Kidney epithelial cell (primary cell): ENCODE data around the gene SH2D5. TPM values are rescaled to one million over a fixed set of nuclear protein-coding genes. Genes with fewer than 3 reads are reported as not detected.

Experiments used
- DNase-seq: peaks from one replicate; pipeline ENCODE4 v3.0.0-alpha.2; 2010; ENCODE audit warnings: low read depth
- H3K27me3 ChIP-seq: 2 replicates; pipeline ENCODE4 v1.6.0; 2011; ENCODE audit warnings: low read length; ENCODE audit not compliant: control insufficient read depth, insufficient read depth
- H3K36me3 ChIP-seq: 2 replicates; pipeline ENCODE4 v1.5.1; 2011; ENCODE audit warnings: low read length; ENCODE audit not compliant: control insufficient read depth, insufficient read depth
- H3K4me3 ChIP-seq: 2 replicates; pipeline ENCODE4 v1.5.1; 2011; ENCODE audit warnings: low read depth, mild to moderate bottlenecking, control low read depth, low read length
- CTCF ChIP-seq: IDR thresholded peaks from 2 replicates; pipeline ENCODE4 v1.5.1; 2011; ENCODE audit warnings: mild to moderate bottlenecking, moderate library complexity, low read length, control low read depth, inconsistent platforms; ENCODE audit not compliant: insufficient read depth, poor library complexity, severe bottlenecking
- total RNA-seq: library from RNA; depleted of rRNA; stranded (reverse); fragments of >200 nt; gene quantifications from 2 replicates; pipeline ENCODE4 v1.2.3, GENCODE V29; 2015

The SH2D5 gene
- total RNA-seq, 1 donor from 2014 or later, result 11.7 TPM

- DNase-seq, result no peak
- H3K36me3 ChIP-seq, result no peaks in the 10 kb centered on the region
- TF ChIP-seq CTCF, result no peak
- H3K4me3 ChIP-seq, result no peak overlapping the region
- H3K27me3 ChIP-seq, result no peaks in the 10 kb centered on the region
These were observed 60.3 kb downstream of the SH2D5 start for GRCh38 chr1:20672265-20672632.

- Histone ChIP-seq H3K4me3 (no peak overlapping the region), H3K36me3 (no peaks in the 10 kb centered on the region), H3K27me3 (no peaks in the 10 kb centered on the region)
- DNase-seq, result no peak
- no peak for TF ChIP-seq CTCF
These were observed 61.6 kb downstream of the SH2D5 start for GRCh38 chr1:20670936-20671335.

Other genes starting within 250 kb of the SH2D5 start
- 39.8 and 42.6 TPM in 2 replicates for gene CAMK2N1, start 246.5 kb downstream of the SH2D5 start, total RNA-seq
- gene MUL1, start 224.6 kb downstream of the SH2D5 start, total RNA-seq, result 43.0 and 46.5 TPM in 2 replicates
- gene FAM43B, start 180.1 kb downstream of the SH2D5 start, total RNA-seq, result 0.13 and 0.34 TPM in 2 replicates
- gene CDA, start 143.6 kb downstream of the SH2D5 start, total RNA-seq, result 2.7 and 3.1 TPM in 2 replicates
- gene PINK1, start 99.2 kb downstream of the SH2D5 start, total RNA-seq, result 57.4 and 57.7 TPM in 2 replicates
- gene DDOST, start 71.3 kb downstream of the SH2D5 start, total RNA-seq, result 327 and 347 TPM in 2 replicates
- 1.3 and 1.6 TPM in 2 replicates for gene KIF17, start 14.7 kb downstream of the SH2D5 start, total RNA-seq
- gene HP1BP3, start 54.6 kb upstream of the SH2D5 start, total RNA-seq, result 101 and 122 TPM in 2 replicates